Tibial nerve (tissue), 4 donors: ENCODE measurements around the gene AKAP6.

ENCODE experiments used
- CTCF ChIP-seq, 5 experiments: fragments of 200-600 bp in 3 of 5; fragments of 450-650 bp in 2 of 5; sonication (generic) in 3 of 5; IDR thresholded peaks; one replicate each; pipeline ENCODE4 v1.5.1; 2016 to 2019; ENCODE audit warnings: antibody characterized with exemption in 5 of 5, mild to moderate bottlenecking in 3 of 5, moderate library complexity in 2 of 5
- EP300 ChIP-seq, 2 donors: sonication (generic); formaldehyde crosslinking; IDR thresholded peaks; one replicate each; pipeline ENCODE4 v1.6.1; 2017; ENCODE audit warnings: antibody characterized with exemption in 2 of 2, mild to moderate bottlenecking in 1 of 2
- POLR2A ChIP-seq, 2 donors: fragments of 450-650 bp; IDR thresholded peaks; one replicate each; pipeline ENCODE4 v1.6.1; 2017; ENCODE audit warnings: antibody characterized with exemption in 2 of 2, mild to moderate bottlenecking in 2 of 2, moderate library complexity in 2 of 2

- TF ChIP-seq CTCF (IDR thresholded peaks at IDR 0.05) (no peak), EP300 (IDR thresholded peaks at IDR 0.05) (no peak), POLR2A (IDR thresholded peaks at IDR 0.05) (no peak)
Measured at GRCh38 chr14:32536175-32536574, 207.1 kb downstream of the AKAP6 start.
